AG09319 (cell line): ENCODE results near the gene CARMIL1.

Experiments
- DNase-seq: peaks from one replicate; pipeline ENCODE4 v3.0.0-alpha.2; 2010; ENCODE audit warnings: low read depth; ENCODE audit errors: extremely low read depth
- TF ChIP-seq, protein P1 (sequence below): IDR thresholded peaks from 2 replicates; pipeline ENCODE4 v1.5.1; 2011; ENCODE audit warnings: low read depth, mild to moderate bottlenecking, inconsistent platforms, low read length, moderate library complexity

The CARMIL1 gene

DNA sequence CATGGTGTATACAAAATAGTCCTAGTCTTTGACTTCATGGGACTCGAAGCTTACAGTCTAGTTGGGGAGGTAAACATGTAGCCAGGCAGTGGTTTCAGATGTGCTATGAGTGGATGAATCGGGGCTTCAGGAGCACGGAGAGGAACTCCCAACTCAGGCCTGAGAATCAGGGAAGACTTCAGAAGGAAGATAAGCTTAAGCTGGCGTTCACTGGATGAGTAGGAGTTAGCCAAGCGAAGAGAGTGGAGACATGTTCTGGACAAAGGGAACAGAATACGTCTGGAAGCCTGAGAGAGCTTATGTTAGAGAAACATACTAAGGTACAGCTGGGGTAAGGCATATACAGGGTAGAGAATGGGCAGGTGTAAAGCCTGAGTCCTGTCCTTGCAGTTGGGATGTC is 8.8 kb downstream of the CARMIL1 start:
- no peak for DNase-seq
- TF ChIP-seq, protein P1, sequence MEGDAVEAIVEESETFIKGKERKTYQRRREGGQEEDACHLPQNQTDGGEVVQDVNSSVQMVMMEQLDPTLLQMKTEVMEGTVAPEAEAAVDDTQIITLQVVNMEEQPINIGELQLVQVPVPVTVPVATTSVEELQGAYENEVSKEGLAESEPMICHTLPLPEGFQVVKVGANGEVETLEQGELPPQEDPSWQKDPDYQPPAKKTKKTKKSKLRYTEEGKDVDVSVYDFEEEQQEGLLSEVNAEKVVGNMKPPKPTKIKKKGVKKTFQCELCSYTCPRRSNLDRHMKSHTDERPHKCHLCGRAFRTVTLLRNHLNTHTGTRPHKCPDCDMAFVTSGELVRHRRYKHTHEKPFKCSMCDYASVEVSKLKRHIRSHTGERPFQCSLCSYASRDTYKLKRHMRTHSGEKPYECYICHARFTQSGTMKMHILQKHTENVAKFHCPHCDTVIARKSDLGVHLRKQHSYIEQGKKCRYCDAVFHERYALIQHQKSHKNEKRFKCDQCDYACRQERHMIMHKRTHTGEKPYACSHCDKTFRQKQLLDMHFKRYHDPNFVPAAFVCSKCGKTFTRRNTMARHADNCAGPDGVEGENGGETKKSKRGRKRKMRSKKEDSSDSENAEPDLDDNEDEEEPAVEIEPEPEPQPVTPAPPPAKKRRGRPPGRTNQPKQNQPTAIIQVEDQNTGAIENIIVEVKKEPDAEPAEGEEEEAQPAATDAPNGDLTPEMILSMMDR = no peak

DNA sequence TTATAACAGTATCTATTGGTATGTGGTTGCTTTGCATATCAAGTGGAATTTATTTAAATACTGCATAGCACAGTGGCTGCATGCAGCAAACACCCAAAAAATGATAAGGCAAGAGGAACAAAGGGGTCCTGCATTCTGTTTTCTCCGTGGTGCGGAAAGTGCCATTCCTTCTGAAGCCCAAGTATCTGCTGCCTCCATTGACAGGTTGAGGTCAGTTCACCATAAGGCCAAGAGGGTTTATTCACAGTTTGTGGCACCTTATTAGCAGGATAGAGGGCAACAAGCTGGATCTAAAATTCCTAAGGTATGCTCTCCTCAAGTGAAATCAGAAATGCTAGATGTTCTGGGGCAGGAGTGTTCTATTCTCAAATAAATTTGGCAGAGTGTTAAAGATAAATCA is 9.3 kb downstream of the CARMIL1 start:
- DNase-seq = no peak
- TF ChIP-seq, protein P1 = no peak

GRCh38 chr6:25290306-25291060 is 11.3 kb downstream of the CARMIL1 start:
- TF ChIP-seq, protein P1 = no peak
- DNase-seq = no peak

- TF ChIP-seq, protein P1 = no peak
- DNase-seq = no peak
These were observed 13.2 kb downstream of the CARMIL1 start for GRCh38 chr6:25292384-25292783.

DNA sequence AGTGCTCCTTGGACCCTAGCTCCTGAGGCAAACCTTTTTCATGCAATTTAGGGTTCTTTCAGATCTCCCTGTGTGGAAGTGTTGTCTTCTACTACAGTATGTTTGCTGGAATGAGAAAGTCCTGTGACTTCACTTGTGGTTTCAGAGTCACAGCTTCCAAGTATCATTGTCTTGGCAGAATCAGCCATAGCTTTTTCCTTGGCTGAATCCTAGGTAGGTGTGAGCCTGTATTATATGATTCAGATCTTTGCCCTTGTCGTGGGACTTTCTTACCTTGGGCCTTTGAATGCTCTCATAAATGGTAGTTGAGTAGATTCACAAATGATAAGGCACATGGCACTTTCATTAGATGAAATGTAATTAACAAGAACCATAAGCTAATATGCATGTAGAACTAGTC is 16.5 kb downstream of the CARMIL1 start:
- TF ChIP-seq, protein P1 = no peak
- no peak for DNase-seq

GRCh38 chr6:25296217-25296905 is 17.2 kb downstream of the CARMIL1 start:
- TF ChIP-seq, protein P1 = no peak
- DNase-seq = no peak

GRCh38 chr6:25297039-25297441 is 17.9 kb downstream of the CARMIL1 start:
- DNase-seq = no peak
- TF ChIP-seq, protein P1 = no peak
